HG03469 (cell line): ENCODE data around the gene CALML6.
"Not testable (repeated sequence)": the region's sequence is repeated elsewhere in the genome, so short reads cannot be mapped to it uniquely, and the experiment has no call there.

Experiments
- ATAC-seq: cut with Tn5 transposase; IDR thresholded peaks from one replicate; pipeline ENCODE4 v1.9.1; 2021; ENCODE audit warnings: mild to moderate bottlenecking, moderate library complexity, moderate number of reproducible peaks; ENCODE audit not compliant: unreplicated experiment

Gene CALML6

GRCh38 chr1:1914971-1915692 is at the start of gene CALML6:
Gene CALML6 (plus strand): TSS chr1:1915260. CDS start chr1:1915281, 21 bp downstream.
- ATAC-seq, result no peak

- ATAC-seq, result no peak
These were observed 47.9 kb upstream of the CALML6 start for GRCh38 chr1:1867164-1867563.

GRCh38 chr1:1869469-1869868 is 45.6 kb upstream of the CALML6 start:
- ATAC-seq, result no peak

- no peak for ATAC-seq
These were observed 42.6 kb upstream of the CALML6 start for GRCh38 chr1:1872329-1872994.

- ATAC-seq, result no peak
These were observed 41.9 kb upstream of the CALML6 start for GRCh38 chr1:1873186-1873585.

- no peak for ATAC-seq
These were observed 40.2 kb upstream of the CALML6 start for GRCh38 chr1:1874901-1875300.

GRCh38 chr1:1875932-1876331 is 39.1 kb upstream of the CALML6 start:
- no peak for ATAC-seq

GRCh38 chr1:1876335-1876930 is 38.6 kb upstream of the CALML6 start:
- ATAC-seq, result no peak

- no peak for ATAC-seq
These were observed 37.1 kb upstream of the CALML6 start for GRCh38 chr1:1877865-1878436.

- no peak for ATAC-seq
These were observed 35.1 kb upstream of the CALML6 start for GRCh38 chr1:1879942-1880341.

GRCh38 chr1:1880617-1881312 is 34.3 kb upstream of the CALML6 start:
- no peak for ATAC-seq

- ATAC-seq, result no peak
These were observed 33.3 kb upstream of the CALML6 start for GRCh38 chr1:1881727-1882126.

GRCh38 chr1:1883092-1883873 is 31.8 kb upstream of the CALML6 start:
- ATAC-seq, result no peak

GRCh38 chr1:1883890-1884289 is 31.2 kb upstream of the CALML6 start:
- not testable (repeated sequence) for ATAC-seq

- ATAC-seq, result no peak
These were observed 25.8 kb upstream of the CALML6 start for GRCh38 chr1:1889090-1889750.

- peak; percentile 17 for ATAC-seq
These were observed 25.1 kb upstream of the CALML6 start for GRCh38 chr1:1889847-1890505.

GRCh38 chr1:1890506-1891348 is 24.3 kb upstream of the CALML6 start, which contains the start of gene GNB1:
Gene GNB1 (minus strand): TSS chr1:1891087. CDS start chr1:1825453, 65,634 bp downstream.
- peak; percentile 44 for ATAC-seq

GRCh38 chr1:1891349-1892078 is 23.5 kb upstream of the CALML6 start:
- ATAC-seq, result no peak
